WTC11 (cell line): ENCODE data around the gene LSM11. TPM values are rescaled to one million over a fixed set of nuclear protein-coding genes. Genes with fewer than 3 reads are reported as not detected.
A peak's percentile ranks its signal among the peaks of the same experiment; 100 is the strongest.

ENCODE experiments used
- ATAC-seq: fragments of 200-7000 bp; cut with Tn5 transposase; 2 replicates; pipeline ENCODE4 v1.10.0; 2021; ENCODE audit warnings: mild to moderate bottlenecking, moderate library complexity
- Bru-seq: library from RNA; stranded (reverse); fragments of 400-500 nt; gene quantifications from one replicate; lab custom pipeline; 2021; lab: Mats Ljungman, UMichigan
- CTCF ChIA-PET: fragments of 300-600 bp; sonication (Branson Sonifier 250); formaldehyde crosslinking; loops from one replicate; lab custom pipeline; 2021; ENCODE audit warnings: antibody characterized with exemption; lab: Charles Lee
- POLR2A ChIA-PET: fragments of 350-600 bp; sonication (Branson Sonifier 250); formaldehyde crosslinking; loops from one replicate; lab custom pipeline; 2021; ENCODE audit warnings: antibody characterized with exemption; lab: Charles Lee
- DNase-seq: peaks from one replicate; pipeline ENCODE4 v3.0.0; 2021; ENCODE audit warnings: low spot score
- H3K27ac Mint-ChIP-seq: 2 replicates; pipeline ENCODE4 v1.8.0; 2021; ENCODE audit warnings: mixed read lengths
- H3K27me3 Mint-ChIP-seq: 2 replicates; pipeline ENCODE4 v1.8.0; 2021; ENCODE audit warnings: low read depth, mild to moderate bottlenecking, moderate library complexity, mixed read lengths
- H3K36me3 Mint-ChIP-seq: 2 replicates; pipeline ENCODE4 v1.8.0; 2021; ENCODE audit warnings: mixed read lengths
- H3K4me1 Mint-ChIP-seq: 2 replicates; pipeline ENCODE4 v1.8.0; 2022; ENCODE audit warnings: mixed read lengths
- H3K4me3 Mint-ChIP-seq: 2 replicates; pipeline ENCODE4 v1.8.0; 2021; ENCODE audit warnings: mild to moderate bottlenecking, moderate library complexity, mixed read lengths
- H3K9me3 Mint-ChIP-seq: 2 replicates; pipeline ENCODE4 v1.8.0; 2021; ENCODE audit warnings: mixed read lengths
- CBFB ChIP-seq: sonication (generic); formaldehyde crosslinking; IDR thresholded peaks from 2 replicates; pipeline ENCODE4 v1.8.1; 2022; ENCODE audit warnings: mild to moderate bottlenecking, low read depth, missing genetic modification reagents
- CREM ChIP-seq: sonication (generic); formaldehyde crosslinking; IDR thresholded peaks from 2 replicates; pipeline ENCODE4 v1.8.1; 2022; ENCODE audit warnings: mild to moderate bottlenecking, missing genetic modification reagents, moderate library complexity
- CTCF ChIP-seq: fragments of 200-600 bp; IDR thresholded peaks from 2 replicates; pipeline ENCODE4 v1.8.0; 2022; ENCODE audit warnings: antibody characterized with exemption
- E2F1 ChIP-seq: sonication (generic); formaldehyde crosslinking; IDR thresholded peaks from 2 replicates; pipeline ENCODE4 v1.8.0; 2022; ENCODE audit warnings: mild to moderate bottlenecking, missing genetic modification reagents
- EMX1 ChIP-seq: fragments of 250-450 bp; sonication (Bioruptor Pico); IDR thresholded peaks from 2 replicates; pipeline ENCODE4 v1.8.0; 2021; ENCODE audit warnings: mild to moderate bottlenecking
- ERG ChIP-seq: fragments of 250-450 bp; sonication (Bioruptor Pico); IDR thresholded peaks from 2 replicates; pipeline ENCODE4 v1.8.0; 2021; ENCODE audit warnings: mild to moderate bottlenecking
- ESRRA ChIP-seq: sonication (generic); formaldehyde crosslinking; IDR thresholded peaks from 2 replicates; pipeline ENCODE4 v1.8.1; 2022; ENCODE audit warnings: mild to moderate bottlenecking, missing genetic modification reagents, borderline replicate concordance
- ETV6 ChIP-seq: sonication (generic); formaldehyde crosslinking; IDR thresholded peaks from 2 replicates; pipeline ENCODE4 v1.8.1; 2022; ENCODE audit warnings: mild to moderate bottlenecking, missing genetic modification reagents
- FOXP4 ChIP-seq: sonication (generic); formaldehyde crosslinking; IDR thresholded peaks from 2 replicates; pipeline ENCODE4 v1.8.0; 2022; ENCODE audit warnings: mild to moderate bottlenecking, missing genetic modification reagents
- HMGXB4 ChIP-seq: sonication (generic); formaldehyde crosslinking; IDR thresholded peaks from 2 replicates; pipeline ENCODE4 v1.8.1; 2023; ENCODE audit warnings: mild to moderate bottlenecking, moderate library complexity, missing genetic modification reagents
- IRF1 ChIP-seq: sonication (generic); formaldehyde crosslinking; IDR thresholded peaks from 2 replicates; pipeline ENCODE4 v1.8.0; 2023; ENCODE audit warnings: missing genetic modification reagents
- MXD4 ChIP-seq: fragments of 250-450 bp; sonication (Bioruptor Pico); IDR thresholded peaks from 2 replicates; pipeline ENCODE4 v1.8.0; 2021; ENCODE audit warnings: mild to moderate bottlenecking, moderate library complexity, borderline replicate concordance
- PRRX2 ChIP-seq: fragments of 250-450 bp; sonication (Bioruptor Pico); IDR thresholded peaks from 2 replicates; pipeline ENCODE4 v1.8.0; 2021; ENCODE audit warnings: mild to moderate bottlenecking
- SP1 ChIP-seq: sonication (generic); formaldehyde crosslinking; conservative IDR thresholded peaks from 2 replicates; pipeline ENCODE4 v1.8.1; 2022; ENCODE audit warnings: missing genetic modification reagents
- TEAD1 ChIP-seq: sonication (generic); formaldehyde crosslinking; IDR thresholded peaks from 2 replicates; pipeline ENCODE4 v1.8.0; 2022; ENCODE audit warnings: mild to moderate bottlenecking, missing genetic modification reagents
- ZNF138 ChIP-seq: sonication (generic); formaldehyde crosslinking; conservative IDR thresholded peaks from 2 replicates; pipeline ENCODE4 v1.8.1; 2022; ENCODE audit warnings: mild to moderate bottlenecking, moderate library complexity, missing genetic modification reagents
- ZNF232 ChIP-seq: sonication (generic); formaldehyde crosslinking; IDR thresholded peaks from 2 replicates; pipeline ENCODE4 v1.8.0; 2022; ENCODE audit warnings: mild to moderate bottlenecking, missing genetic modification reagents
- ZNF263 ChIP-seq: sonication (generic); formaldehyde crosslinking; IDR thresholded peaks from 2 replicates; pipeline ENCODE4 v1.8.1; 2022; ENCODE audit warnings: low read depth, mild to moderate bottlenecking, moderate library complexity, missing genetic modification reagents
- ZNF281 ChIP-seq: sonication (generic); formaldehyde crosslinking; IDR thresholded peaks from 2 replicates; pipeline ENCODE4 v1.8.0; 2023; ENCODE audit warnings: mild to moderate bottlenecking, missing genetic modification reagents
- ZNF396 ChIP-seq: fragments of 250-450 bp; sonication (Bioruptor Pico); IDR thresholded peaks from 2 replicates; pipeline ENCODE4 v1.8.0; 2021; ENCODE audit warnings: mild to moderate bottlenecking, moderate library complexity, borderline replicate concordance
- ZNF416 ChIP-seq: fragments of 250-450 bp; sonication (Bioruptor Pico); IDR thresholded peaks from 2 replicates; pipeline ENCODE4 v1.9.0; 2021; ENCODE audit warnings: mild to moderate bottlenecking, inconsistent platforms
- ZNF671 ChIP-seq: fragments of 250-450 bp; sonication (Bioruptor Pico); IDR thresholded peaks from 2 replicates; pipeline ENCODE4 v1.8.0; 2021; ENCODE audit warnings: mild to moderate bottlenecking
- long read RNA-seq, 3 experiments: library from RNA in 1 of 3; library from capped mRNA in 1 of 3; library from polyadenylated mRNA in 1 of 3; unstranded in 2 of 3; stranded (forward) in 1 of 3; transcript quantifications; one replicate each; pipeline ENCODE4 v2.0.0, GENCODE V29; 2021
- total RNA-seq: library from RNA; stranded (reverse); gene quantifications from 3 replicates; pipeline ENCODE4 v1.2.3, GENCODE V29; 2021

LSM11 gene
- total RNA-seq (5.2 to 5.8 TPM (median 5.4 TPM) in 3 replicates), Bru-seq, nascent RNA (percentile 54 among the genes with signal in this experiment)
- long read RNA-seq, experiment 1, partial matches to known transcripts, result 0 of 1 reads
- long read RNA-seq, experiment 1, other reads (novel, unspliced or antisense), result 1 of 1 reads
- long read RNA-seq, experiment 2, partial matches to known transcripts, result 0 of 9 reads
- long read RNA-seq, experiment 2, other reads (novel, unspliced or antisense), result 9 of 9 reads
- long read RNA-seq, experiment 3, result 0 reads

GRCh38 chr5:157743163-157744050, at the start of gene LSM11:
TSS of gene LSM11 (plus strand) at chr5:157743712. CDS start at chr5:157743751, 39 bp downstream.
- POLR2A ChIA-PET, result interaction anchor here (0.6 to 1.0 kb wide), 2 partner anchors 12 to 664 kb away, joined by 3 read pairs; partner anchors contain the start of gene THG1L
- Mint-ChIP-seq H3K36me3 (peaks cover 14% of the 10 kb centered on the region), H3K27ac (no peak within 1 kb of the TSS), H3K9me3 (no peaks in the 10 kb centered on the region), H3K4me1 (peaks cover 12% of the 10 kb centered on the region), H3K4me3 (peak within 1 kb of the TSS; percentile 93), H3K27me3 (peaks cover 20% of the 10 kb centered on the region)
- ATAC-seq (peak; percentile 93), DNase-seq (peak; percentile 90)
- CTCF ChIA-PET, result interaction anchor here (0.5 to 4.1 kb wide), 72 partner anchors 9 to 1363 kb away, joined by 3 to 45 read pairs (median 4); partner anchors contain the start of genes C5orf52, MED7, NIPAL4 and SOX30
- TF ChIP-seq PRRX2 (CRISPR knock-in tag), result 0 out of 2 replicates have a peak, but pooled peaks have one; percentile 35
- 0 out of 2 replicates have a peak, but pooled peaks have one; percentile 24 for TF ChIP-seq CREM (CRISPR knock-in tag)
- no peak for TF ChIP-seq ZNF232 (CRISPR knock-in tag)
- TF ChIP-seq ZNF416 (CRISPR knock-in tag), result peak; percentile 6; the same call in 1 of the 2 replicates
- TF ChIP-seq ZNF263 (CRISPR knock-in tag), result no peak
- peak; percentile 64; the same call in 1 of the 2 replicates for TF ChIP-seq SP1 (CRISPR knock-in tag)
- 0 out of 2 replicates have a peak, but pooled peaks have one; percentile 29 for TF ChIP-seq ZNF138
- peak; percentile 39; the same call in 1 of the 2 replicates for TF ChIP-seq TEAD1
- TF ChIP-seq ZNF396, result no peak
- TF ChIP-seq MXD4, result no peak
- TF ChIP-seq CTCF, result peak; percentile 99
- TF ChIP-seq HMGXB4 (CRISPR knock-in tag), result peak; percentile 100
- TF ChIP-seq ZNF281 (CRISPR knock-in tag), result no peak
- peak; percentile 62; the same call in 1 of the 2 replicates for TF ChIP-seq ERG
- peak; percentile 27; the same call in 1 of the 2 replicates for TF ChIP-seq IRF1 (CRISPR knock-in tag)
- TF ChIP-seq EMX1, result peak; percentile 71; the same call in 1 of the 2 replicates
- peak; percentile 9; the same call in 1 of the 2 replicates for TF ChIP-seq CBFB (CRISPR knock-in tag)
- no peak for TF ChIP-seq E2F1 (CRISPR knock-in tag)
- TF ChIP-seq ETV6 (CRISPR knock-in tag), result peak; percentile 95
- 0 out of 2 replicates have a peak, but pooled peaks have one; percentile 27 for TF ChIP-seq FOXP4 (CRISPR knock-in tag)
- no peak for TF ChIP-seq ZNF671 (CRISPR knock-in tag)
- TF ChIP-seq ESRRA (CRISPR knock-in tag), result 0 out of 2 replicates have a peak, but pooled peaks have one; percentile 30
